SK-N-SH (cell line): ENCODE data around the gene MINK1. TPM values are rescaled to one million over a fixed set of nuclear protein-coding genes. Genes with fewer than 3 reads are reported as not detected.
"Not testable (repeated sequence)": the region's sequence is repeated elsewhere in the genome, so short reads cannot be mapped to it uniquely, and the experiment has no call there.

Source experiments
- CTCF ChIA-PET: fragments of 300-600, 350-600 bp; formaldehyde crosslinking; extraction: SDS; loops from one replicate; lab custom pipeline; 2021; lab: Yijun Ruan, JAX
- POLR2A ChIA-PET: fragments of 350-600 bp; sonication (Branson Sonifier 250); formaldehyde crosslinking; extraction: SDS; loops from one replicate; lab custom pipeline; 2020; ENCODE audit warnings: antibody characterized with exemption, inconsistent platforms; lab: Yijun Ruan, JAX
- DNase-seq: peaks from one replicate; pipeline ENCODE4 v3.0.0; 2012
- H2AFZ ChIP-seq: fragments of 200-600 bp; sonication (generic); 2 replicates; pipeline ENCODE4 v1.8.1; 2016; ENCODE audit warnings: antibody characterized with exemption, mild to moderate bottlenecking, low read depth
- H3F3A ChIP-seq: fragments of 200-600 bp; sonication (generic); replicated peaks from 2 replicates; pipeline ENCODE3; 2016; ENCODE audit warnings: antibody characterized with exemption, mild to moderate bottlenecking; ENCODE audit not compliant: insufficient read depth
- H3K27ac ChIP-seq, 2 experiments: fragments of 200-500 bp in 1 of 2; fragments of 200-600 bp in 1 of 2; sonication (Bioruptor generic) in 1 of 2; sonication (generic), shearing (Covaris generic) in 1 of 2; 2 replicates each; pipeline versions ENCODE4 v1.5.1 to v1.6.1; 2014 to 2016; ENCODE audit warnings: low read depth in 2 of 2, inconsistent platforms in 1 of 2, low read length in 1 of 2, mild to moderate bottlenecking in 1 of 2, mixed read lengths in 1 of 2
- H3K27me3 ChIP-seq: fragments of 200-600 bp; sonication (generic), shearing (Covaris generic); 2 replicates; pipeline ENCODE4 v1.6.1; 2016; ENCODE audit warnings: mixed run types; ENCODE audit not compliant: insufficient read depth
- H3K36me3 ChIP-seq, 2 experiments: fragments of 200-500 bp in 1 of 2; fragments of 200-600 bp in 1 of 2; sonication (Bioruptor generic) in 1 of 2; sonication (generic) in 1 of 2; replicated peaks in 1 of 2; 2 replicates each; pipeline versions ENCODE3 to v1.5.1; 2014 to 2016; ENCODE audit warnings: low read length in 1 of 2, mild to moderate bottlenecking in 1 of 2; ENCODE audit not compliant: insufficient read depth in 2 of 2, control insufficient read depth in 1 of 2
- H3K4me1 ChIP-seq, 2 experiments: fragments of 200-500 bp in 1 of 2; fragments of 200-600 bp in 1 of 2; sonication (Bioruptor generic) in 1 of 2; sonication (generic), shearing (Covaris generic) in 1 of 2; 2 replicates each; pipeline versions ENCODE4 v1.5.1 to v1.6.1; 2014 to 2016; ENCODE audit warnings: low read depth in 1 of 2, low read length in 1 of 2, mixed run types in 1 of 2; ENCODE audit not compliant: insufficient read depth in 2 of 2, control insufficient read depth in 1 of 2
- H3K4me2 ChIP-seq: fragments of 200-600 bp; sonication (generic), shearing (Covaris generic); 2 replicates; pipeline ENCODE4 v1.6.1; 2017; ENCODE audit warnings: mixed run types
- H3K4me3 ChIP-seq, 2 experiments: fragments of 200-500 bp in 1 of 2; fragments of 200-600 bp in 1 of 2; sonication (Bioruptor generic) in 1 of 2; sonication (generic), shearing (Covaris generic) in 1 of 2; 2 replicates each; pipeline versions ENCODE4 v1.5.1 to v1.8.1; 2014 to 2016; ENCODE audit warnings: low read depth in 2 of 2, inconsistent platforms in 1 of 2, low read length in 1 of 2, mild to moderate bottlenecking in 1 of 2, mixed read lengths in 1 of 2, moderate library complexity in 1 of 2
- H3K79me2 ChIP-seq: fragments of 200-600 bp; sonication (generic); 2 replicates; pipeline ENCODE4 v1.8.1; 2017; ENCODE audit warnings: mild to moderate bottlenecking; ENCODE audit not compliant: insufficient read depth
- H3K9ac ChIP-seq: fragments of 200-600 bp; sonication (generic); 2 replicates; pipeline ENCODE4 v1.6.1; 2017; ENCODE audit warnings: mixed run types
- H3K9me2 ChIP-seq: fragments of 200-600 bp; sonication (generic); 2 replicates; pipeline ENCODE4 v1.6.1; 2017; ENCODE audit warnings: mixed run types
- H3K9me3 ChIP-seq: fragments of 200-600 bp; sonication (generic); 2 replicates; pipeline ENCODE4 v1.6.1; 2017; ENCODE audit warnings: mixed run types, mild to moderate bottlenecking, moderate library complexity
- H4K20me1 ChIP-seq: fragments of 200-600 bp; sonication (generic); 2 replicates; pipeline ENCODE4 v1.6.1; 2017; ENCODE audit warnings: mild to moderate bottlenecking, mixed run types; ENCODE audit not compliant: insufficient read depth
- EP300 ChIP-seq, 2 experiments: IDR thresholded peaks; 2 replicates each; pipeline versions ENCODE4 v1.4.0 to v1.6.1; 2012; ENCODE audit warnings: borderline replicate concordance in 1 of 2, low read depth in 1 of 2, low read length in 1 of 2
- FOXM1 ChIP-seq: IDR thresholded peaks from 2 replicates; pipeline ENCODE4 v1.4.0; 2012; ENCODE audit warnings: low read depth, mild to moderate bottlenecking
- GABPA ChIP-seq: IDR thresholded peaks from 2 replicates; pipeline ENCODE4 v1.4.0; 2012; ENCODE audit warnings: low read depth, mild to moderate bottlenecking
- GATA2 ChIP-seq: sonication (generic); formaldehyde crosslinking; IDR thresholded peaks from 2 replicates; pipeline ENCODE4 v1.5.0; 2020; ENCODE audit warnings: mild to moderate bottlenecking, missing genetic modification reagents
- JUND ChIP-seq: IDR thresholded peaks from 2 replicates; pipeline ENCODE4 v1.4.0; 2012
- MAX ChIP-seq: IDR thresholded peaks from 2 replicates; pipeline ENCODE4 v1.4.0; 2012; ENCODE audit warnings: low read depth
- MXI1 ChIP-seq: IDR thresholded peaks from 2 replicates; pipeline ENCODE4 v1.6.1; 2012; ENCODE audit warnings: mild to moderate bottlenecking, low read depth, low read length, improper control_type of control experiment
- SIN3A ChIP-seq: IDR thresholded peaks from 2 replicates; pipeline ENCODE4 v1.6.1; 2012; ENCODE audit warnings: low read depth, mild to moderate bottlenecking, low read length, moderate library complexity, borderline replicate concordance
- TCF12 ChIP-seq: IDR thresholded peaks from 2 replicates; pipeline ENCODE4 v1.4.0; 2012
- TEAD4 ChIP-seq: IDR thresholded peaks from 2 replicates; pipeline ENCODE4 v1.4.0; 2012; ENCODE audit warnings: mild to moderate bottlenecking, borderline replicate concordance; ENCODE audit not compliant: insufficient read depth
- USF2 ChIP-seq: fragments of 150-350 bp; IDR thresholded peaks from 2 replicates; pipeline ENCODE4 v1.6.1; 2017; ENCODE audit warnings: antibody characterized with exemption, low read length, low read depth, borderline replicate concordance
- WGBS: methylation state at CpG from one replicate; pipeline ENCODE4 v1.1.6; 2017; ENCODE audit warnings: low lambda C conversion rate; 5-methylcytosine and 5-hydroxymethylcytosine counted together
- polyA plus RNA-seq, 3 experiments: library from polyadenylated mRNA; depleted of rRNA; stranded (reverse); fragments of >200 nt; gene quantifications; 2 replicates each; pipeline ENCODE4 v1.2.3, GENCODE V29; 2012
- TF ChIP-seq, protein P1 (sequence below): IDR thresholded peaks from 2 replicates; pipeline ENCODE4 v1.4.0; 2012; ENCODE audit warnings: low read depth, borderline replicate concordance

MINK1 gene
- polyA plus RNA-seq, 1 of the 3 experiments (the other 2 are of a cell fraction), result 64.7 TPM

- TF ChIP-seq SIN3A, result no peak
These were observed 5.7 kb upstream of the MINK1 start (continued) for GRCh38 chr17:4827399-4827798.

GRCh38 chr17:4832829-4833177 lies 337 bp upstream of the MINK1 start:
- 0 out of 2 replicates have a peak, but pooled peaks cover 21% of the 10 kb centered on the region for H4K20me1 ChIP-seq
- not testable (repeated sequence) for DNase-seq, H3F3A ChIP-seq, H3K36me3 ChIP-seq, H3K9me2 ChIP-seq, H3K27me3 ChIP-seq, H3K9me3 ChIP-seq
- H3K9ac ChIP-seq, result peak overlapping the region; percentile 76; the same call in 1 of the 2 replicates
- H2AFZ ChIP-seq, result peak overlapping the region; percentile 93
- H3K4me3 ChIP-seq, result peak overlapping the region; percentile 95 to 97
- peaks cover 4 to 21% of the 10 kb centered on the region in 2 experiments; a peak in 3 of 4 replicates for H3K4me1 ChIP-seq
- WGBS, result 2% methylated on average over 12 of the region's 17 CpGs
- CTCF ChIA-PET, result interaction anchor here (1.5 kb wide), 1 partner anchor 34 kb away, joined by 3 read pairs; no protein-coding TSS in a partner anchor
- peaks cover 45% of the 10 kb centered on the region for H3K79me2 ChIP-seq
- POLR2A ChIA-PET, result interaction anchor here (0.8 kb wide), 1 partner anchor 43 kb away, joined by 3 read pairs; no protein-coding TSS in a partner anchor
- H3K4me2 ChIP-seq, result peak overlapping the region; percentile 63
- peak overlapping the region; percentile 89 to 91 for H3K27ac ChIP-seq

GRCh38 chr17:4833941-4834680 lies 971 bp downstream of the MINK1 start:
- peak overlapping the region; percentile 76 for H3K9ac ChIP-seq

GRCh38 chr17:4834681-4835020 lies 1.5 kb downstream of the MINK1 start:
- peaks cover 3% of the 10 kb centered on the region for H3F3A ChIP-seq
- H3K4me3 ChIP-seq, result peak overlapping the region; percentile 95 to 97
- H3K4me1 ChIP-seq, result peaks cover 4 to 30% of the 10 kb centered on the region in 2 experiments; a peak in 3 of 4 replicates
- TF ChIP-seq JUND, result no peak
- no peak for TF ChIP-seq GABPA
- TF ChIP-seq, protein P1, sequence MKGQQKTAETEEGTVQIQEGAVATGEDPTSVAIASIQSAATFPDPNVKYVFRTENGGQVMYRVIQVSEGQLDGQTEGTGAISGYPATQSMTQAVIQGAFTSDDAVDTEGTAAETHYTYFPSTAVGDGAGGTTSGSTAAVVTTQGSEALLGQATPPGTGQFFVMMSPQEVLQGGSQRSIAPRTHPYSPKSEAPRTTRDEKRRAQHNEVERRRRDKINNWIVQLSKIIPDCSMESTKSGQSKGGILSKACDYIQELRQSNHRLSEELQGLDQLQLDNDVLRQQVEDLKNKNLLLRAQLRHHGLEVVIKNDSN, result no peak
- no peak for TF ChIP-seq MXI1
- TF ChIP-seq EP300 (IDR thresholded peaks at IDR 0.05; ENCODE audit: borderline replicate concordance in 1 of 2, low read depth in 1 of 2, low read length in 1 of 2), result no peak
- no peak for TF ChIP-seq TEAD4
- TF ChIP-seq SIN3A, result no peak
- no peak for TF ChIP-seq TCF12
- no peak for TF ChIP-seq USF2
- H3K79me2 ChIP-seq, result peaks cover 63% of the 10 kb centered on the region
- no peaks in the 10 kb centered on the region for H3K9me3 ChIP-seq
- no peak overlapping the region for H2AFZ ChIP-seq
- ChIA-PET POLR2A (interaction anchor here (1.2 kb wide), 1 partner anchor 45 kb away, joined by 4 read pairs; no protein-coding TSS in a partner anchor), CTCF (interaction anchor here (1.6 kb wide), 1 partner anchor 44 kb away, joined by 6 read pairs; no protein-coding TSS in a partner anchor)
- DNase-seq, result no peak
- H3K36me3 ChIP-seq, result peaks cover 0 to 11% of the 10 kb centered on the region in 2 experiments
- 78% methylated on average over 4 of the region's 4 CpGs for WGBS
- peak overlapping the region in 1 of 2 experiments; percentile 91; a peak in 2 of 4 replicates for H3K27ac ChIP-seq
- H3K9me2 ChIP-seq, result no peaks in the 10 kb centered on the region
- peak overlapping the region; percentile 86 for H3K4me2 ChIP-seq
- H4K20me1 ChIP-seq, result peaks cover 27% of the 10 kb centered on the region
- H3K9ac ChIP-seq, result peak overlapping the region; percentile 76; the same call in 1 of the 2 replicates
- no peaks in the 10 kb centered on the region for H3K27me3 ChIP-seq

More at GRCh38 chr17:4833941-4834680, 971 bp downstream of the MINK1 start:
- Histone ChIP-seq H3K4me2 (peak overlapping the region; percentile 86), H3F3A (peaks cover 3% of the 10 kb centered on the region), H3K36me3 (peaks cover 0 to 11% of the 10 kb centered on the region in 2 experiments), H3K9me3 (no peaks in the 10 kb centered on the region), H3K4me3 (peak overlapping the region; percentile 95 to 97), H3K27ac (peak overlapping the region; percentile 82 to 91; a peak in 2 of 4 replicates), H4K20me1 (peaks cover 22% of the 10 kb centered on the region), H2AFZ (peak overlapping the region; percentile 78; the same call in 1 of the 2 replicates), H3K4me1 (peaks cover 4 to 30% of the 10 kb centered on the region in 2 experiments; a peak in 3 of 4 replicates), H3K79me2 (peaks cover 58% of the 10 kb centered on the region), H3K9me2 (no peaks in the 10 kb centered on the region), H3K27me3 (no peaks in the 10 kb centered on the region)
- 20% methylated on average over 15 of the region's 15 CpGs for WGBS
- DNase-seq, result peak; percentile 44
- ChIA-PET CTCF (interaction anchor here (1.1 to 1.5 kb wide), 2 partner anchors 33 to 48 kb away, joined by 3 to 6 read pairs; no protein-coding TSS in a partner anchor), POLR2A (interaction anchor here (1.2 kb wide), 1 partner anchor 44 kb away, joined by 4 read pairs; no protein-coding TSS in a partner anchor)
- TF ChIP-seq TCF12 (no peak), MAX (peak; percentile 46; the same call in 1 of the 2 replicates), FOXM1 (no peak), GATA2 (CRISPR knock-in tag) (no peak), MXI1 (peak; percentile 51; the same call in 1 of the 2 replicates)
